ENCODE measurements around the gene EPB41. TPM values are rescaled to one million over a fixed set of nuclear protein-coding genes. Genes with fewer than 3 reads are reported as not detected.

Gene EPB41
- polyA plus RNA-seq, 2 of the 4 experiments (the other 2 are of a cell fraction): 4.9 to 12.8 TPM

DNA sequence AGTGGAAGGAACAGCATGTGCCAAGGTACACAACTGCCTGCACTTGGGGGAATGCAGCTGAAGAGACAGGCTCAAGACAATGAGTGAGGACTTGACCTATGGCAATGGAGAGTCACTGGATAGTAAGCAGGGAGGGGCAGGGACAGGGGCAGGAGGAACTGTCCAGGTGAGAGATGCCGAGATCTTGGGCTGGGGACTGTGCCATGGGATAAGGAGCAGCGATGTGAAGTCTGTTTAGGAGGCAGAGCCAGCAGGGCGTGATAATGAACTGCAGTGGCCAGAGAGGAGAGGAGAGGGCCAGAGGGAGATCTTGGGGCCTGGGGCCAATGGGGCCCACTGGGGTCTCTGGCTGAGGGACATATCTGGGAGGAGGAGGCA is 17.8 kb upstream of the EPB41 start:
- WGBS (ENCODE audit: missing lambda C conversion rate): 61% methylated on average over 3 of the region's 3 CpGs
- DNase-seq (ENCODE audit: low read depth in 1 of 2, low spot score in 1 of 2): no peak
- Histone ChIP-seq H3K4me2 (no peak overlapping the region), H3K4me1 (no peaks in the 10 kb centered on the region), H3K4me3 (no peak overlapping the region), H3K9me3 (no peaks in the 10 kb centered on the region), H3K27ac (no peak overlapping the region)
- ChIA-PET CTCF (interaction anchor here (0.8 to 1.3 kb wide), 3 partner anchors 15 to 306 kb away, joined by 3 to 6 read pairs (median 3); no protein-coding TSS in a partner anchor), POLR2A (no interaction called here)
- ATAC-seq: no peak
- TF ChIP-seq SMC3 (IDR thresholded peaks at IDR 0.05) (no peak), JUNB (IDR thresholded peaks at IDR 0.05) (no peak)
- FAIRE-seq: no peak

DNA sequence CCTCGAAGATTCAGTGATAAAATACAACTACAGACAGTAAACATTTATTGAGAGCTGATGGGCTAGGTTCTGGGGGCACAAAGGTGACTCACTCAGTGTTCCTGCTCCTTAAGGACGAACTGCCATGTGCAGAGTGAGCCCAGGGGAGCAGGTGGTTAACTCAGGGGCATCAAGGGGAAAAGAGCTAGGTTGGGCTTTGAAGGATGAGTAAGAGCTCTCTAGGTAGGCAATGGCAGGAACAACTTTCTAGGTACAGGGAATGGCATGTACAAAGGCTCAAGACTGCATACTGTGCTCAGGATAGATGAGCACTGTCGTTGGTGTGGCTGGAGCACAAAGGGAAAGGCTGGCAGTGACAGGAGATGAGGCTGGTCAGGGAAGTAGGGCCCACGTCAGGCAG is 16.6 kb upstream of the EPB41 start:
- Histone ChIP-seq H3K4me1 (no peaks in the 10 kb centered on the region), H3K27ac (no peak overlapping the region), H3K9me3 (no peaks in the 10 kb centered on the region), H3K4me2 (no peak overlapping the region), H3K4me3 (no peak overlapping the region)
- POLR2A ChIA-PET: no interaction called here
- ATAC-seq (no peak; a peak in 1 of 6 replicates), FAIRE-seq (no peak), DNase-seq (ENCODE audit: low read depth in 1 of 2, low spot score in 1 of 2) (no peak)
- 81% methylated on average over 4 of the region's 4 CpGs for WGBS (ENCODE audit: missing lambda C conversion rate)
- TF ChIP-seq, protein P1, sequence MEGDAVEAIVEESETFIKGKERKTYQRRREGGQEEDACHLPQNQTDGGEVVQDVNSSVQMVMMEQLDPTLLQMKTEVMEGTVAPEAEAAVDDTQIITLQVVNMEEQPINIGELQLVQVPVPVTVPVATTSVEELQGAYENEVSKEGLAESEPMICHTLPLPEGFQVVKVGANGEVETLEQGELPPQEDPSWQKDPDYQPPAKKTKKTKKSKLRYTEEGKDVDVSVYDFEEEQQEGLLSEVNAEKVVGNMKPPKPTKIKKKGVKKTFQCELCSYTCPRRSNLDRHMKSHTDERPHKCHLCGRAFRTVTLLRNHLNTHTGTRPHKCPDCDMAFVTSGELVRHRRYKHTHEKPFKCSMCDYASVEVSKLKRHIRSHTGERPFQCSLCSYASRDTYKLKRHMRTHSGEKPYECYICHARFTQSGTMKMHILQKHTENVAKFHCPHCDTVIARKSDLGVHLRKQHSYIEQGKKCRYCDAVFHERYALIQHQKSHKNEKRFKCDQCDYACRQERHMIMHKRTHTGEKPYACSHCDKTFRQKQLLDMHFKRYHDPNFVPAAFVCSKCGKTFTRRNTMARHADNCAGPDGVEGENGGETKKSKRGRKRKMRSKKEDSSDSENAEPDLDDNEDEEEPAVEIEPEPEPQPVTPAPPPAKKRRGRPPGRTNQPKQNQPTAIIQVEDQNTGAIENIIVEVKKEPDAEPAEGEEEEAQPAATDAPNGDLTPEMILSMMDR (IDR thresholded peaks at IDR 0.05): no peak
- no peak for TF ChIP-seq E2F6 (IDR thresholded peaks at IDR 0.05; ENCODE audit: borderline replicate concordance, low read depth)
- TF ChIP-seq HES2 (IDR thresholded peaks at IDR 0.05): no peak
- TF ChIP-seq, protein P2, sequence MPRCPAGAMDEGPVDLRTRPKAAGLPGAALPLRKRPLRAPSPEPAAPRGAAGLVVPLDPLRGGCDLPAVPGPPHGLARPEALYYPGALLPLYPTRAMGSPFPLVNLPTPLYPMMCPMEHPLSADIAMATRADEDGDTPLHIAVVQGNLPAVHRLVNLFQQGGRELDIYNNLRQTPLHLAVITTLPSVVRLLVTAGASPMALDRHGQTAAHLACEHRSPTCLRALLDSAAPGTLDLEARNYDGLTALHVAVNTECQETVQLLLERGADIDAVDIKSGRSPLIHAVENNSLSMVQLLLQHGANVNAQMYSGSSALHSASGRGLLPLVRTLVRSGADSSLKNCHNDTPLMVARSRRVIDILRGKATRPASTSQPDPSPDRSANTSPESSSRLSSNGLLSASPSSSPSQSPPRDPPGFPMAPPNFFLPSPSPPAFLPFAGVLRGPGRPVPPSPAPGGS (IDR thresholded peaks at IDR 0.05): no peak
- TF ChIP-seq USF2 (IDR thresholded peaks at IDR 0.05): no peak
- TF ChIP-seq ESRRA (IDR thresholded peaks at IDR 0.05; ENCODE audit: borderline replicate concordance, low read length): no peak
- no peak for TF ChIP-seq TP53 (CRISPR knock-in tag; IDR thresholded peaks at IDR 0.05)
- TF ChIP-seq, protein P3, sequence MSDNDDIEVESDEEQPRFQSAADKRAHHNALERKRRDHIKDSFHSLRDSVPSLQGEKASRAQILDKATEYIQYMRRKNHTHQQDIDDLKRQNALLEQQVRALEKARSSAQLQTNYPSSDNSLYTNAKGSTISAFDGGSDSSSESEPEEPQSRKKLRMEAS (IDR thresholded peaks at IDR 0.05): no peak
- no peak for TF ChIP-seq RARB (CRISPR knock-in tag; IDR thresholded peaks at IDR 0.05)
- TF ChIP-seq CBX8 (IDR thresholded peaks at IDR 0.05): no peak
- no peak for TF ChIP-seq RCOR1 (IDR thresholded peaks at IDR 0.05; ENCODE audit: low read depth, low read length)
- TF ChIP-seq, protein P4, sequence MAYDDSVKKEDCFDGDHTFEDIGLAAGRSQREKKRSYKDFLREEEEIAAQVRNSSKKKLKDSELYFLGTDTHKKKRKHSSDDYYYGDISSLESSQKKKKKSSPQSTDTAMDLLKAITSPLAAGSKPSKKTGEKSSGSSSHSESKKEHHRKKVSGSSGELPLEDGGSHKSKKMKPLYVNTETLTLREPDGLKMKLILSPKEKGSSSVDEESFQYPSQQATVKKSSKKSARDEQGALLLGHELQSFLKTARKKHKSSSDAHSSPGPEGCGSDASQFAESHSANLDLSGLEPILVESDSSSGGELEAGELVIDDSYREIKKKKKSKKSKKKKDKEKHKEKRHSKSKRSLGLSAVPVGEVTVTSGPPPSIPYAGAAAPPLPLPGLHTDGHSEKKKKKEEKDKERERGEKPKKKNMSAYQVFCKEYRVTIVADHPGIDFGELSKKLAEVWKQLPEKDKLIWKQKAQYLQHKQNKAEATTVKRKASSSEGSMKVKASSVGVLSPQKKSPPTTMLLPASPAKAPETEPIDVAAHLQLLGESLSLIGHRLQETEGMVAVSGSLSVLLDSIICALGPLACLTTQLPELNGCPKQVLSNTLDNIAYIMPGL (CRISPR knock-in tag; IDR thresholded peaks at IDR 0.05; ENCODE audit: borderline replicate concordance): no peak
- no peak for TF ChIP-seq FOSL2 (IDR thresholded peaks at IDR 0.05)
- no peak for TF ChIP-seq FOSL2 (CRISPR knock-in tag; IDR thresholded peaks at IDR 0.05)
- no peak for TF ChIP-seq CEBPB (IDR thresholded peaks at IDR 0.05)
- TF ChIP-seq RNF2 (IDR thresholded peaks at IDR 0.05; ENCODE audit: borderline replicate concordance, low read depth): no peak
- no peak for TF ChIP-seq ZC3H11A (IDR thresholded peaks at IDR 0.05)
- CTCF ChIA-PET: interaction anchor here (1.3 to 2.1 kb wide), 3 partner anchors 10 to 136 kb away, joined by 4 to 6 read pairs (median 5); no protein-coding TSS in a partner anchor

All from A549 (cell line).